ENCODE data around the gene KRTAP10-1.

The KRTAP10-1 gene

DNA sequence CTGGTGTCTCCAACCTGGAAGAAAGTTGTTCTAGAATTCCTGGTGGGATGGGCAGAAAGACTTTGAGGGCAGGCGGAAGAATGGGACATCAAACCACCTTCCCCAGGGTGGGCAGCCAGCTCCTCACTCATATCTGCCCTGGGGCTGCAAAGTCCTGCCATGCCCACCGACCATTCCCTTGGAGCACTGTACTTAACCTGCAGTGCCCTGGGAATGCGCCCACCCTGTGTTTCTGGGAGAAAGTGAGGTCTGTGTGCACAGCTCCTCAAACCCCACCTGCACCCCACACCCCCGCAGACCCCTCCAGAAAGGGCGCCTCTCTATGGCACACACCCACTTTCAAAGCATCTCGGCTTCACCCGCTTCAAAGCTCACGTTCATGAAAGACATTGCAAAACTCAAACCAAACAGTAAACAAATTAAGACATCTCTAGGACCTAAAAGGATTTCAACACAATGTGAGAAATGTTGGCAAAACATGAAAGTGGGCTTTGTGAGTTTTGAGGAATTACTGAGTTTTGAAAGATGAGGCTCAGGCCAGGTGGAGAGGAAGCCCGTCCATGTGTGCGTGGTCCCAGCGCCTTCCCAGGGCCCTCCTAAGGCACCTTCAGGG, 25.1 kb downstream of the KRTAP10-1 start:
- no peak for TF ChIP-seq CTCF (IDR thresholded peaks at IDR 0.05; ENCODE audit: low read depth, low read length)
- no peak overlapping the region for H3K4me3 ChIP-seq (ENCODE audit: low read depth, low read length)

GRCh38 chr21:44514218-44514520, 25.8 kb downstream of the KRTAP10-1 start:
- no peak overlapping the region for H3K4me3 ChIP-seq (ENCODE audit: low read depth, low read length)
- no peak for TF ChIP-seq CTCF (IDR thresholded peaks at IDR 0.05; ENCODE audit: low read depth, low read length)

DNA sequence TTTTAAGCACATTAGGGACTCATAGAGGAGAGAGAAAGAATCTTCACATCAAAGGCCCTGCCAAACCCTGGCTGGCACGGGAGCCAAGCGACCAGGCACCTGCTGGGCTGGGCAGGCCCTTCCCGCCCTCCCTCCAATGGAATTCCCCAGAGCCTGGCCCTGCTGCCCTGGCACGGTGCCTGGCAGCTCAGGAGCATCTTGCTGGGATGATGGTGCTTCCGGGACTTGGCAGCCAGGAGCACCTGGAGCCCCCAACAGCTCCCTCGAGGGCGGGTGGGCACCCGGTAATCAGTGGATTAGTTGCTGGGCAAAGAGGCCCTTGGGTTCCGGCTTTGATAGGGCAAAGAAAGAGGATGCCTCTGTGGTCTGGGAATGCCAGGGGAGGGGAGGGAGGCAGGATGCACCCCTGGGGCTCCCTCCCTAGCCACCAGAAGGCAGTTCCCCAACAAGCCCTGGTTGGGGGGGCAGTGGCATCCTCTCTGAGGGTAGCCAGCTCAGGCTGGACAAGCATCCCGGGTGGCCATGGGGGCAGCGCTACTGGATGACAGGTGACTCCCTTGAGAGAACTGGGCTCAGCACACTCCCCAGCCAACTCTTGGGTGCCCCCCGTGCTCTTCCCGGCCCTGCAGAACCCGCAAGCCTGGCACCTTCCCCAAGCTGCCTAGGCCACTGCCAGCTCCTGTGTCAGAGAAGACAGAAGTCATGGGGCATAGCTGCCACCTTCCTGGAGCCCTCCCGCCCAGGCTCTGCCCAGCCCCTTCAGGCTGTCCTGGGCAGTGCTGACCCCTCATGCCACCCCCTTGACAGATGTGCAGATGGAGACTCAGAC, 26.4 kb downstream of the KRTAP10-1 start:
- no peak overlapping the region for H3K4me3 ChIP-seq (ENCODE audit: low read depth, low read length)
- TF ChIP-seq CTCF (IDR thresholded peaks at IDR 0.05; ENCODE audit: low read depth, low read length), result no peak

DNA sequence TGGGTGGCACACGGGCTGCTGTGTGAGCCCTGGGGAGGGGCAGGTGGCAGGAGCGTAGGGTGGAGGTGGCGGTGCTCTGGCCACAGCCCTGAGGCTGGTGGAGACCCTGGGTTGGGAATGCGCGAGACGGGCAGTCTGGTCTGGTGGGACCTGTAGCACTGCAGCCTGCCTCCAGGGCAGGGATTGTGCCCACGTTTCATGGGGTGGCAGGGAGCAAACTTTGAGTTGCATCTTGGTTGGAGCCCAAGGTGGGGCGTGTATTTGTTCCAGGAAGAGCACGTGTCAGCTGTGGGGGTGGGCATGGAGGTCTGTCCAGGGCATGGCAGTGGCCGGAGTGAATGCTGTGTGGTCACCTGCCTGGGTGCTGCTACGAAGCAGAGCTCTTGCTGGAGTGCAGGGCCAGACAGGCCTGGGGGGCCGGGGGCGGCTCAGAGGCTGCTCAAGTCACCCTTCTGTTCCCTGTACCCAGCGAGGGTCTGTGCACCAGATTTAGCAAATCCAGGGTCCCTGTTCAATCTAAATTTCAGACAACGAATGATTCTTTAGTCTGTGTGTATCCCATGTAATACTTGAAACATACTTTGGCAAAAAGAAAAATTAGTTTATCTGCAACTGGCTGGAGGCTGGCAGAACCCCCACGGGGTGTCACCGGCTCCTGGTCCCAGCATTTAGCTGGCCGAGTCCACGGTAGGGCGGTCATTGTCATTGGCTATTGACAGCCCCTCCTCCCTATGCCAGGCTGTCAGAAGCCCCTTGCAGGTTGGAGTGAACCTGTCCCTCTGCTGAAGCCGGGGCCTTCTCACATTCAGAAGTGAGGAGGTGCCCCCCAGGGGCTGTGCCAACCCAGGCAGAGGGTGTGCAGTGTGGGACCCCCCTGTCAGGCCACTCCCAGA, 27.3 kb downstream of the KRTAP10-1 start:
- no peak for TF ChIP-seq CTCF (IDR thresholded peaks at IDR 0.05; ENCODE audit: low read depth, low read length)
- H3K4me3 ChIP-seq (ENCODE audit: low read depth, low read length), result no peak overlapping the region

DNA sequence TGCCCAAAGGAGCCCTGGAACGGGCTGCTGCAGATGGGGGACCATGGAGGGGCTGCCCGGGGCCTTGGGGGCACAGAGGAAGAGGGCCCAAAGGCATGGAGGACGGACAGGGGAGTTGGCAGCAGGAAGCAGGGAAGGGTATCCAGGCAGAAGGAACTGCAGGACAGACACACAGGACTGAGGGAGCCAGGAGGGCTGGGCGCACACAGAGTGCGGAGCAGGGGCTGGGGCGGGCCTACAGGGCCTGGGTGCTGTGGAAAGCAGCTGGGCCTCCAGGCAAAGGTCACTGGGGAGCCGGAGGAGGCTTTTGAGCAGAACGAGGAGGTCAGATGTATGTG, 28.1 kb downstream of the KRTAP10-1 start:
- no peak overlapping the region for H3K4me3 ChIP-seq (ENCODE audit: low read depth, low read length)
- no peak for TF ChIP-seq CTCF (IDR thresholded peaks at IDR 0.05; ENCODE audit: low read depth, low read length)

DNA sequence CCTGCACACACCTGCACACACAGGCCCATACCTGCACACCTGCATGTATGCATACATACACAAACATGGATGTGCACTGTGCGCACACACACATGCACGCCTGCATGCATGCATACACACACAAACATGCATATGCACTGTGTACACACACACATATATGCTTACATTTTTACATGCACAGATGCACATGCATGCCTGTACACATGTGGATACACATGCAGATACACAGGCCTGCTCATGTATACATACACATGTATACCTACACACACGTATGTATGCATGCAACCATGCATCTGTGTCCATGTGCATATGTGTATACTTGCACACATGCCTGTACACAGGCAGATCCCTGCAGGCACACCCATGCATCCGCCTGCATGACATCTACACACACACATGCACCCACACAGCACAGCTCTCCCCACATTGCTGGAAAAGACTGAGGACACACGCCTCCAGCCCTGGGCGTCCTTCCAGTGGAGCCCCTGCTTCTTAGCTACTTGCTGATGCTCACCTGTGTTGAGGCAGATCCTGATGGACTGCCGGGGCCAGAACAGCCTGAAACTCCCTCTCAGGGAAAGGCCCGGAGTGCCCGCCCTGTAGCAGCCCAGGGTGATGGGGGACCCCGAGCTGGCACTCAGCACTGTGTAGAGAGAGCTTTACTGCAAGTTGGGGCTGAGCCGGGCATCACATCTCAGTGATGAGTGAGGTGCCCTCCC, 28.6 kb downstream of the KRTAP10-1 start:
- no peak overlapping the region for H3K4me3 ChIP-seq (ENCODE audit: low read depth, low read length)
- no peak for TF ChIP-seq CTCF (IDR thresholded peaks at IDR 0.05; ENCODE audit: low read depth, low read length)

Measured in WI38 (cell line).